ENCODE results near the gene HNRNPA2B1. TPM values are rescaled to one million over a fixed set of nuclear protein-coding genes. Genes with fewer than 3 reads are reported as not detected.
"Not testable (repeated sequence)": the region's sequence is repeated elsewhere in the genome, so short reads cannot be mapped to it uniquely, and the experiment has no call there.

Gene HNRNPA2B1
- total RNA-seq, 2 donors from 2014 or later = 824 to 1,096 TPM

DNA sequence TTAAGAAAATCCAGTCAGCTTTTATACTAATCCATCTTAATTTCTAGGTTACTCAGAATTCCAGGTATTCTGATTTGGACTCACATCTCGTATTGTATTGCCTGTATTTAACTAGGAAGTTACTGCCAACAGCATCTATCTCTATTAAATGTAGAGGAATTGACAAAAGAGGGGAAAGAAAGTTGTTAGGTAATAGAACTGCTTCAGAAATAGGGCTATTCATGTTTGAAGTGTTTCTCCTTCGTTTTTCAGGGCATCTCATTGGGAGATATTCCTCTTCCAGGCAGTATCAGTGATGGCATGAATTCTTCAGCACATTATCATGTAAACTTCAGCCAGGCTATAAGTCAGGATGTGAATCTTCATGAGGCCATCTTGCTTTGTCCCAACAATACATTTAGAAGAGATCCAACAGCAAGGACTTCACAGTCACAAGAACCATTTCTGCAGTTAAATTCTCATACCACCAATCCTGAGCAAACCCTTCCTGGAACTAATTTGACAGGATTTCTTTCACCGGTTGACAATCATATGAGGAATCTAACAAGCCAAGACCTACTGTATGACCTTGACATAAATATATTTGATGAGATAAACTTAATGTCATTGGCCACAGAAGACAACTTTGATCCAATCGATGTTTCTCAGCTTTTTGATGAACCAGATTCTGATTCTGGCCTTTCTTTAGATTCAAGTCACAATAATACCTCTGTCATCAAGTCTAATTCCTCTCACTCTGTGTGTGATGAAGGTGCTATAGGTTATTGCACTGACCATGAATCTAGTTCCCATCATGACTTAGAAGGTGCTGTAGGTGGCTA, 16.1 kb downstream of the HNRNPA2B1 start:
- H3K27me3 Mint-ChIP-seq; DNase-seq (ENCODE audit: low spot score); H3K9me3 Mint-ChIP-seq; ATAC-seq: not testable (repeated sequence)
- H3K4me1 Mint-ChIP-seq (ENCODE audit: low read depth in 2 of 2) = peaks cover 72 to 76% of the 10 kb centered on the region in 2 donors
- peak overlapping the region; percentile 80 to 86 for H3K27ac Mint-ChIP-seq
- peaks cover 33% of the 10 kb centered on the region for H3K36me3 Mint-ChIP-seq
- peak overlapping the region; percentile 38 for H3K4me3 Mint-ChIP-seq

DNA sequence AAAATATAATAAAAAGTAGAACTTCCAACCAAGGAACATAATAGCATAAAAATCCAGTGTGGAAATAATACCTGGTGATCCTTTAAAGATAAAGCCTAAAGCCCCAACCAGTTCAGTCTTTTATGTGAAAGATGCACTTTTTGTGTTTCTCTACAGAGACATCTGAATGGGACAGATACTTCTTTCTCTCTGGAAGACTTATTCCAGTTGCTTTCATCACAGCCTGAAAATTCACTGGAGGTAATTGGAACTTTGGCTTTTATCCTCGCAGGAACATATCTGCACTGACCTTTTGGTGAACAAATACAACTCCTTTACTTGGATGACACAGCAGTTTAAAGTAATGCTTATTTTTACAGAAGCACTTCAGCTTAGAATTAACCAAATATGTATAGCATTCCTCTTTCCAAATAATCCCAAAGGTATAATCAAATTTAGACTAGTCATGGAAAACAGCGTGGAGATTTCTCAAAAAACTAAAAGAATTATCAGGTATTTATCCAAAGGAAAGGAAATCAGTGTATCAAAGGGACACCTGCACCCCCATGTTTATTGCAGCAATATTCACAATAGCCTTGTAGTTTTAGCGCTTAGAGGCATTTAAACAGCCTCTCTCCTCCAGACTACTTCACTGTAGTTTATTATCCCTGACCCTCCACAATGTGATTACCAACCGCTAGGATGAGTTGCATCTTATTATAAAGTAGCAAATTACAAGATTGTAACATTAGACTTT, 16.8 kb downstream of the HNRNPA2B1 start:
- no peak for ATAC-seq
- no peak for DNase-seq (ENCODE audit: low spot score)
- H3K4me1 Mint-ChIP-seq (ENCODE audit: low read depth in 2 of 2) = peaks cover 68 to 74% of the 10 kb centered on the region in 2 donors
- H3K9me3 Mint-ChIP-seq = peaks cover 3% of the 10 kb centered on the region
- no peaks in the 10 kb centered on the region for H3K27me3 Mint-ChIP-seq
- H3K27ac Mint-ChIP-seq = peak overlapping the region; percentile 80 to 86
- H3K4me3 Mint-ChIP-seq = no peak overlapping the region
- H3K36me3 Mint-ChIP-seq = peaks cover 27% of the 10 kb centered on the region

DNA sequence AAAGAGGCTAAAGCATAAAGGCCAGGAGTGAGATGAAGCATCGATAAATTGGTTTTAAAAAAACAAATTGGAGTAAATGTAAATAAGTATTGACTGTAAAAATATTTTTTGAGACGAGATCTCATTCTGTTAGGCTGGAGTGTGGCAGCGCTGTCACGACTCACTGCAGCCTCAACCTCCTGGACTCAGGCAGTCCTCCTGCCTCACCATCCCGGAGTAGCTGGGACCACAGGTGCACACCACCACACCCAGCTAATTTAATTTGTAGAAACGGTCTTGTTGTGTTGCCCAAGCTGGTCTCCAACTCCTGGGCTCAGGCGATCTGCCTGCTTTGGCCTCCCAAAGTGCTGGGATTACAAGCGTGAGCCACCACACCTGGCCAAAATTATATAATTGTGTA, 17.8 kb downstream of the HNRNPA2B1 start:
- H3K36me3 Mint-ChIP-seq = peaks cover 20% of the 10 kb centered on the region
- no peaks in the 10 kb centered on the region for H3K27me3 Mint-ChIP-seq
- ATAC-seq (no peak), DNase-seq (ENCODE audit: low spot score) (no peak)
- H3K27ac Mint-ChIP-seq = peak overlapping the region; percentile 50 to 79
- no peak overlapping the region for H3K4me3 Mint-ChIP-seq
- H3K4me1 Mint-ChIP-seq (ENCODE audit: low read depth in 2 of 2) = peaks cover 64 to 68% of the 10 kb centered on the region in 2 donors
- H3K9me3 Mint-ChIP-seq = peaks cover 3% of the 10 kb centered on the region

DNA sequence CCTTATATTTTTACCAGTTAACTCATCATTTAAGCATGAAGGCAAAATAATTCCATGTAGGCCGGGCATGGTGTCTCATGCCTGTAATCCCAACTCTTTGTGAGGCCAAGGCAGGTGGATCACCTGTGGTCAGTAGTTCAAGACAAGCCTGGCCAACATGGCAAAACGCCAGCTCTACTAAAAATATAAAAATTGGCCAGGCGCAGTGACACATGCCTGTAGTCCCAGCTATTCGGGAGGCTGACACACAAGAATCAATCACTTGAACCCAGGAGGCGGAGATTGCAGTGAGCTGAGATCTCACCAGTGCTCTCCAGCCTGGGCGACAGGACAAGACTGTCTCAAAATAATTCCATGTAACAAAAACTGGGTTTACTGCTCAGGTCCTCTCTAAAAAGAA, 18.3 kb downstream of the HNRNPA2B1 start:
- H3K4me3 Mint-ChIP-seq = no peak overlapping the region
- ATAC-seq (no peak), DNase-seq (ENCODE audit: low spot score) (no peak)
- H3K36me3 Mint-ChIP-seq = peaks cover 20% of the 10 kb centered on the region
- no peaks in the 10 kb centered on the region for H3K27me3 Mint-ChIP-seq
- H3K27ac Mint-ChIP-seq = peak overlapping the region; percentile 50 to 79
- H3K4me1 Mint-ChIP-seq (ENCODE audit: low read depth in 2 of 2) = peaks cover 61 to 65% of the 10 kb centered on the region in 2 donors
- H3K9me3 Mint-ChIP-seq = peaks cover 3% of the 10 kb centered on the region

DNA sequence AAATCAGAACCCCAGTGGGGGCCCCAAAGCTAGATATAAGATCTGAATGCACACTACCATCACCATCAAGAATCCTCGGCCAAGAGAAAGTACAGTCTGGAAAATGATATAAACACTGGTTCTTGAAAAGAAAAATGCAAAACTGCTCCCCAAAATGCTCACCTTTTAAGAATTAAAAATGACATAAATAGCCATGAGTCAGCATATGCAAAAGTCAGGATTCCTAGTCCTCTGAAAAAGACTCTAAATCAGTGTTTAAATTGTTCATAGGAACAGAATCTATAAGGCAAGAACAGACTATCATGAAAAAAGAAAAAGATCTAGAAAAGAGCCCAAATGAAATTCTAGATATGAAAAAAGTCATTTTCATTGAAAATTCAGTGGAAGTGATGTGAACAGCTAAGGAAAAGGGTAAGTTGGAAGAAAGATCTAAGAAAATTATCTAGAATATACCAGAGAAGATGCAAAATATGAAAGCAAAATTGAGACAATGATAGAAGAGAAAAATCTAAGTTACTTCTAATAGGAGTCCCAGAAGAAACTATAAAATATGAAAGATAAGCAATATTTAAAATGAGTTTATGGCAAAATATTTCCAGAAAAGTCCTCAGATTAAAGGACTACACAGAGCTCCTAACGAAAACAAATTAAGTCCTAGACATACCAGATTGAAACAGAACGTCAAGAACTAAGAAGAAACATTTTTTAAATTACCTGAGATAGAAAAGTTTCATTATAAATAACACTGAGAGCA, 18.9 kb downstream of the HNRNPA2B1 start:
- H3K27ac Mint-ChIP-seq = peak overlapping the region; percentile 50 to 79
- no peaks in the 10 kb centered on the region for H3K27me3 Mint-ChIP-seq
- H3K9me3 Mint-ChIP-seq = peaks cover 3% of the 10 kb centered on the region
- H3K36me3 Mint-ChIP-seq = peaks cover 20% of the 10 kb centered on the region
- DNase-seq (ENCODE audit: low spot score) (no peak), ATAC-seq (no peak)
- H3K4me1 Mint-ChIP-seq (ENCODE audit: low read depth in 2 of 2) = peaks cover 56 to 59% of the 10 kb centered on the region in 2 donors
- H3K4me3 Mint-ChIP-seq = no peak overlapping the region

DNA sequence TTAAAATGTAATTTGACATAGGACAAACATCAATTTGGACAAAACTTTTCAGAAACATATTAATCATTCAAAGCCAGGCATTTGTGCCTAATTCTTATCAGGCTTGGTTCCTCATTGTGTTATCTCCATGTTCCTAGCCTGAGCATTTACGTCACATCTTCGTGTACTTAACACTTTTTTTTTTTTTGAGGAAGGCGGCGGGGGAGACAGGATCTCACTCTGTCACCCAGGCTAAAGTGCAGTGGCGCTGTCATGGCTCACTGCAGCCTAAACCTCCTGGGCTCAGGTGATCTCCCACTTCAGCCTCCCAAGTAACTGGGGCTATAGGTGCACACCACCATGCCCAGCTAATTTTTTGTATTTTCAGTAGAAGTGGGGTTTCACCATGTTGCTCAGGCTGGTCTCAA, 19.8 kb downstream of the HNRNPA2B1 start:
- ATAC-seq (no peak), DNase-seq (ENCODE audit: low spot score) (no peak)
- H3K9me3 Mint-ChIP-seq = peaks cover 3% of the 10 kb centered on the region
- peaks cover 20% of the 10 kb centered on the region for H3K36me3 Mint-ChIP-seq
- H3K4me1 Mint-ChIP-seq (ENCODE audit: low read depth in 2 of 2) = peaks cover 50 to 53% of the 10 kb centered on the region in 2 donors
- H3K4me3 Mint-ChIP-seq = no peak overlapping the region
- peak overlapping the region; percentile 50 to 79 for H3K27ac Mint-ChIP-seq
- no peaks in the 10 kb centered on the region for H3K27me3 Mint-ChIP-seq

DNA sequence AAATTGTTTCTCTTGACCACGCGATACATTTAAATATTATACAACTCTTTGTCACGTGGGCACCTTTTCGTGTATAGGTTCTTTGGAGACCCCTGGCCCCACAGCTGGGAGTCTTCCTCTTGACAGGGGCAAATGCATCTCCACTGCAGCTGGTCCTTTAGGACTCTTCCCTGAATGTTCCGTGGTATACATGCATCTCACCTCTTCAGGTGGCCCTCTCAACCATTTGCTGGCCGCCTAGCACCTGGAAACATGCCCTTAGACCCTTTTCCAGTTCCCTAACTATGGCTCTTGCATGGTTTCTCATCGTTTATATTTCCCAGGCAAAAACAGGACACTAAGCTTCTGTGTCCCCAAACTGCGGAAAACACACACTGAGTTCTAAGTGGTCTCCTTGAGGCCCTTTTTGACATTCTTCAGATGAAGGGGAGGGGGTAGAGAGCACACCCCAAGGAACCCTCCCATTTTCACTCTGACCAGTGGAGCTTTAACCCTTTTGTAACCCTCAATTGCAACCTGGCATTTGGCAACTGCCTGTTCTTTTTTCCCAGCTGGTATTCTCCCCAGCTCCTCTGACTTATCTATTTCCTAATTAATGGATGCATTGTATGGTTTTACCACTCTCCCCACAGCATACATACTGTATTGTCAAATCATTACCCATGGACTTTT, 20.6 kb downstream of the HNRNPA2B1 start:
- H3K36me3 Mint-ChIP-seq = peaks cover 12% of the 10 kb centered on the region
- peaks cover 41 to 45% of the 10 kb centered on the region in 2 donors for H3K4me1 Mint-ChIP-seq (ENCODE audit: low read depth in 2 of 2)
- H3K27ac Mint-ChIP-seq = peak overlapping the region; percentile 50 to 79
- H3K4me3 Mint-ChIP-seq = no peak overlapping the region
- DNase-seq (ENCODE audit: low spot score) (no peak), ATAC-seq (peak in 1 of 2 donors; percentile 31)
- no peaks in the 10 kb centered on the region for H3K9me3 Mint-ChIP-seq
- no peaks in the 10 kb centered on the region for H3K27me3 Mint-ChIP-seq

DNA sequence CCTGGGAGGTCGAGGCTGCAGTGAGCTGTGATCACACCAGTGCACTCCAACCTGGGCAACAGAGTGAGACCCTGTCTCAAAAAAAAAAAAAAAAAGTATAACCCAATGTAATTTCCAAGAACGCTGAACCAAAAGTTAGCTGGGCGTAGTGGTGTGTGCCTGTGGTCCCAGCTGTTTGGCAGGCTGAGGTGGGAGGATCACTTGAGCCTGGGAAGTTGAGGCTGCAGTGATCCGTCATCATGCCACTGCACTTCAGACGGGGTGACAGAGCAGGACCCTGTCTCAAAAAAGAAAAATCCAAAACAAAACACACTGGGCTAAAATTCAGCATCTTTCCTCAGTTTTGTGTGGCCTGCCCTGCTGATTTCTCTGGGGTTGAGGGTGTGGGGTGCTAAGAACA, 21.1 kb downstream of the HNRNPA2B1 start:
- no peak overlapping the region for H3K4me3 Mint-ChIP-seq
- peak overlapping the region in 1 of 2 donors; percentile 79 for H3K27ac Mint-ChIP-seq
- ATAC-seq (peak in 1 of 2 donors; percentile 7), DNase-seq (ENCODE audit: low spot score) (no peak)
- no peaks in the 10 kb centered on the region for H3K27me3 Mint-ChIP-seq
- H3K36me3 Mint-ChIP-seq = peaks cover 10% of the 10 kb centered on the region
- H3K9me3 Mint-ChIP-seq = no peaks in the 10 kb centered on the region
- peaks cover 39 to 40% of the 10 kb centered on the region in 2 donors for H3K4me1 Mint-ChIP-seq (ENCODE audit: low read depth in 2 of 2)

DNA sequence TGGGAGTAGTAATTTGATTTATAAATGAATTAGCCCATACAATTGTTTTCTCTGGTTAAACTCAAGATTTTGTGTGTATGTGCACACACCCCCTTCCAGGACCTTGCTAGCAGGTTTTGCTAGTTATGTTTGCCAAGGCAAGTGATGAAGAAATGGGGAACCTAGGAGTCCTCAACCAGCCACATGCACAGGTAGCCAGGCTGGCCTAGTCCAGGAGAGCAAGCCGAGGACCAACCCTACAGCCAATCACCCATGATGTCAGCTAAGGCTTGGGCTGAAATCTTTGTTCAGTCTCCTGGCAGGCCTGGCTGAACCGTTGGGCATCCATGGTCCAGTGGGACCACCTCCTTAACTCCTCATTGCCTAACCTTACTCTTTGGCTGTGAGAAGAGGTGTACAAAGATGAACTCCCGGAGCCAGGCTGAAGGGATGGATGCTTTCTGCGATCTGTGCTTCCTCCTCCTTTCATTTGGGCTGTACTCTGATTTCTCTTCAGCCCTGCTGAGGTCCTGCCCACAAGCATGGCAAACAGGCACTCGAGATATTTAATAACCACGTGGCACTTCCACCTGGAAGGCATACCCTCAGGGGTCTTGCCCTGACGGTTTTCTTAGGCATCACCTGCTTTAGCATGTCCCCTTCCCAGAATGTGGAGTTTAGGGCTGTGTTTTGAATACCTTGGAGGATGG, 22.1 kb downstream of the HNRNPA2B1 start:
- ATAC-seq (peak in 1 of 2 donors; percentile 29), DNase-seq (ENCODE audit: low spot score) (no peak)
- Mint-ChIP-seq H3K9me3 (no peaks in the 10 kb centered on the region), H3K27me3 (no peaks in the 10 kb centered on the region), H3K27ac (peak overlapping the region; percentile 43 to 56), H3K36me3 (peaks cover 14% of the 10 kb centered on the region), H3K4me1 (ENCODE audit: low read depth in 2 of 2) (peaks cover 35 to 43% of the 10 kb centered on the region in 2 donors), H3K4me3 (no peak overlapping the region)

DNA sequence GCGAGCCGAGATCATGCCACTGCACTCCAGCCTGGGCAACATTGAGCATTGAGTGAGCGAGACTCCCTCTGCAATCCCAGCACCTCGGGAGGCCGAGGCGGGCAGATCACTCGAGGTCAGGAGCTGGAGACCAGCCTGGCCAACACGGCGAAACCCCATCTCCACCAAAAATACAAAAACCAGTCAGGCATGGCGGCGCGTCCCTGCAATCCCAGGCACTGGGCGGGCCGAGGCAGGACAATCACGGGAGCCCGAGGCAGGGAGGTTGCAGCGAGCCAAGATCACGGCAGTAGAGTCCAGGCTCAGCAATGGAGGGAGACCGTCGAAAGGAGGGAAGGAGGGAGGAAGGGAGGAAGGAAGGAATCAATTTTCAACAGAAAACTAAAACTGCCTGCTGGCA, 23.3 kb downstream of the HNRNPA2B1 start:
- Mint-ChIP-seq H3K36me3 (peaks cover 21% of the 10 kb centered on the region), H3K4me1 (ENCODE audit: low read depth in 2 of 2) (peaks cover 35 to 43% of the 10 kb centered on the region in 2 donors), H3K27ac (peak overlapping the region; percentile 8 to 50)
- H3K9me3 Mint-ChIP-seq; ATAC-seq; H3K27me3 Mint-ChIP-seq; DNase-seq (ENCODE audit: low spot score); H3K4me3 Mint-ChIP-seq: not testable (repeated sequence)

DNA sequence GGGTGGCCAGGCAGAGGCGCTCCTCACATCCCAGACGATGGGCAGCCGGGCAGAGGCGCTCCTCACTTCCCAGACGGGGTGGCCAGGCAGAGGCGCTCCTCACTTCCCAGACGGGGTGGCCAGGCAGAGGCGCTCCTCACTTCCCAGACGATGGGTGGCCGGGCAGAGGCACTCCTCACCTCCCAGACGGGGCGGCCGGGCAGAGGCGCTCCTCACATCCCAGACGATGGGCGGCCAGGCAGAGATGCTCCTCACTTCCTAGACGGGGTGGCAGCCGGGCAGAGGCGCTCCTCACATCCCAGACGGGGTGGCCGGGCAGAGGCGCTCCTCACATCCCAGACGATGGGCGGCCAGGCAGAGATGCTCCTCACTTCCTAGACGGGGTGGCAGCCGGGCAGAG, 23.9 kb downstream of the HNRNPA2B1 start:
- not testable (repeated sequence) for H3K27me3 Mint-ChIP-seq; H3K27ac Mint-ChIP-seq; H3K4me3 Mint-ChIP-seq; H3K9me3 Mint-ChIP-seq; ATAC-seq; DNase-seq (ENCODE audit: low spot score)
- peaks cover 22% of the 10 kb centered on the region for H3K36me3 Mint-ChIP-seq
- H3K4me1 Mint-ChIP-seq (ENCODE audit: low read depth in 2 of 2) = peaks cover 32 to 40% of the 10 kb centered on the region in 2 donors

DNA sequence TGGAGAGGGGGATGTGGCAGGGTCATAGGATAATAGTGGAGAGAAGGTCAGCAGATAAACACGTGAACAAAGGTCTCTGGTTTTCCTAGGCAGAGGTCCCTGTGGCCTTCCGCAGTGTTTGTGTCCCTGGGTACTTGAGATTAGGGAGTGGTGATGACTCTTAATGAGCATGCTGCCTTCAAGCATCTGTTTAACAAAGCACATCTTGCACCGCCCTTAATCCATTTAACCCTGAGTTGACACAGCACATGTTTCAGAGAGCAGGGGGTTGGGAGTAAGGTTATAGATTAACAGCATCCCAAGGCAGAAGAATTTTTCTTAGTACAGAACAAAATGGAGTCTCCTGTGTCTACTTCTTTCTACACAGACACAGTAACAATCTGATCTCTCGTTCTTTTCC, 24.6 kb downstream of the HNRNPA2B1 start:
- H3K4me3 Mint-ChIP-seq; H3K27me3 Mint-ChIP-seq; H3K9me3 Mint-ChIP-seq; ATAC-seq; H3K27ac Mint-ChIP-seq; DNase-seq (ENCODE audit: low spot score): not testable (repeated sequence)
- Mint-ChIP-seq H3K4me1 (ENCODE audit: low read depth in 2 of 2) (peaks cover 25 to 33% of the 10 kb centered on the region in 2 donors), H3K36me3 (peaks cover 20% of the 10 kb centered on the region)

All from natural killer cell treated with Interleukin-12 subunit alpha and Interleukin-12 subunit beta and Interleukin-15 and Interleukin-18, amount 100 ng/mL, for 72 hours (primary cell).